B cell (primary cell): ENCODE data around the gene SASH1. TPM values are rescaled to one million over a fixed set of nuclear protein-coding genes. Genes with fewer than 3 reads are reported as not detected.

Experiments
- ATAC-seq: fragments of 200-7000 bp; cut with Tn5 transposase; one replicate; pipeline ENCODE4 v1.10.0; 2021; ENCODE audit warnings: low read depth, mild to moderate bottlenecking, moderate number of reproducible peaks, moderate library complexity
- CTCF ChIA-PET: fragments of 350-600 bp; sonication (Branson Sonifier 250); formaldehyde crosslinking; loops from one replicate; lab custom pipeline; 2021; ENCODE audit warnings: antibody characterized with exemption, inconsistent platforms; lab: Charles Lee
- POLR2A ChIA-PET: fragments of 350-600 bp; sonication (Branson Sonifier 250); formaldehyde crosslinking; loops from one replicate; lab custom pipeline; 2021; ENCODE audit warnings: antibody characterized with exemption; lab: Charles Lee
- DNase-seq: peaks from one replicate; pipeline ENCODE4 v3.0.0; 2013
- H2AFZ ChIP-seq: 2 replicates; pipeline ENCODE4 v1.6.1; 2012; ENCODE audit warnings: mild to moderate bottlenecking, low read depth, low read length; ENCODE audit not compliant: insufficient read depth, poor library complexity, severe bottlenecking
- H3K27ac ChIP-seq, 2 donors: 1 replicate in 1 of 2; 2 replicates in 1 of 2; pipeline ENCODE4 v1.5.1; 2012 to 2013; ENCODE audit warnings: low read length in 2 of 2, mild to moderate bottlenecking in 2 of 2, moderate library complexity in 1 of 2
- H3K27me3 ChIP-seq, 4 experiments: fragments of 200-600 bp in 1 of 4; sonication (generic) in 1 of 4; replicated peaks in 1 of 4; 1 replicate in 2 of 4; 2 replicates in 2 of 4; pipeline versions ENCODE4 v1.6.1 to v1.7.0; 2013 to 2016; ENCODE audit warnings: low read length in 3 of 4, mild to moderate bottlenecking in 2 of 4, mixed read lengths in 1 of 4, moderate library complexity in 1 of 4; ENCODE audit not compliant: insufficient read depth in 4 of 4, control insufficient read depth in 3 of 4; ENCODE audit errors: control extremely low read depth in 1 of 4
- H3K36me3 ChIP-seq, 2 experiments: replicated peaks in 1 of 2; 1 replicate in 1 of 2; 2 replicates in 1 of 2; pipeline versions ENCODE4 v1.6.1 to v1.7.1; 2013; ENCODE audit warnings: low read length in 1 of 2; ENCODE audit not compliant: insufficient read depth in 2 of 2, control insufficient read depth in 1 of 2; ENCODE audit errors: control extremely low read depth in 1 of 2, extremely low read depth in 1 of 2
- H3K4me1 ChIP-seq, 2 donors: fragments of 200-600 bp in 1 of 2; sonication (generic) in 1 of 2; 1 replicate in 1 of 2; 2 replicates in 1 of 2; pipeline versions ENCODE4 v1.5.1 to v1.6.1; 2013 to 2017; ENCODE audit warnings: low read length in 2 of 2; ENCODE audit not compliant: control insufficient read depth in 2 of 2, insufficient read depth in 2 of 2
- H3K4me2 ChIP-seq: replicated peaks from 2 replicates; pipeline ENCODE3; 2012; ENCODE audit warnings: mild to moderate bottlenecking, low read depth, low read length; ENCODE audit not compliant: poor library complexity, severe bottlenecking
- H3K4me3 ChIP-seq, 5 experiments: fragments of 200-600 bp in 1 of 5; sonication (generic) in 1 of 5; 1 replicate in 3 of 5; 2 replicates in 2 of 5; pipeline versions ENCODE4 v1.5.1 to v1.7.0; 2011 to 2016; ENCODE audit warnings: low read length in 4 of 5, mild to moderate bottlenecking in 4 of 5, low read depth in 2 of 5, control low read depth in 1 of 5, moderate library complexity in 1 of 5; ENCODE audit not compliant: insufficient read depth in 1 of 5; ENCODE audit errors: control extremely low read depth in 1 of 5, extremely low read depth in 1 of 5
- H3K79me2 ChIP-seq: fragments of 200-600 bp; sonication (generic); one replicate; pipeline ENCODE4 v1.6.0; 2016; ENCODE audit warnings: low read length; ENCODE audit not compliant: control insufficient read depth, insufficient read depth
- H3K9ac ChIP-seq: fragments of 200-600 bp; sonication (generic); 2 replicates; pipeline ENCODE4 v1.6.1; 2017; ENCODE audit warnings: mild to moderate bottlenecking, low read length, moderate library complexity
- H3K9me3 ChIP-seq, 3 donors: one replicate each; pipeline versions ENCODE4 v1.6.1 to v1.7.1; 2013; ENCODE audit warnings: low read length in 2 of 3; ENCODE audit not compliant: control insufficient read depth in 2 of 3, insufficient read depth in 1 of 3; ENCODE audit errors: control extremely low read depth in 1 of 3
- H4K20me1 ChIP-seq: 2 replicates; pipeline ENCODE4 v1.6.0; 2012; ENCODE audit warnings: mild to moderate bottlenecking, low read length; ENCODE audit not compliant: insufficient read depth, control insufficient read depth, poor library complexity, severe bottlenecking
- H3K27ac Mint-ChIP-seq: one replicate; pipeline ENCODE4 v1.8.0; 2021; ENCODE audit warnings: mixed read lengths
- H3K27me3 Mint-ChIP-seq: one replicate; pipeline ENCODE4 v1.8.0; 2021; ENCODE audit warnings: mixed read lengths
- H3K4me1 Mint-ChIP-seq: one replicate; pipeline ENCODE4 v1.8.0; 2021; ENCODE audit warnings: mixed read lengths
- H3K4me3 Mint-ChIP-seq: one replicate; pipeline ENCODE4 v1.8.0; 2021; ENCODE audit warnings: mixed read lengths
- H3K9me3 Mint-ChIP-seq: one replicate; pipeline ENCODE4 v1.8.0; 2022; ENCODE audit warnings: mixed read lengths; ENCODE audit not compliant: insufficient read depth
- EZH2 ChIP-seq: IDR thresholded peaks from 2 replicates; pipeline ENCODE4 v1.6.1; 2012; ENCODE audit warnings: borderline replicate concordance, low read depth, mild to moderate bottlenecking, moderate library complexity, low read length; ENCODE audit not compliant: insufficient read depth, poor library complexity, severe bottlenecking
- WGBS: methylation state at CpG from one replicate; pipeline ENCODE4 v1.1.5; 2013; ENCODE audit warnings: missing lambda C conversion rate; ENCODE audit not compliant: insufficient coverage; 5-methylcytosine and 5-hydroxymethylcytosine counted together
- intact Hi-C: fragments of 100-400 bp; cut with micrococcal nuclease; formaldehyde crosslinking; loops from one replicate; pipeline ENCODE4 v1.10.0; 2022
- polyA plus RNA-seq: library from polyadenylated mRNA; depleted of rRNA; stranded (reverse); fragments of >200 nt; gene quantifications from 2 replicates; pipeline ENCODE4 v1.2.3, GENCODE V29; 2012
- total RNA-seq, 2 donors: library from RNA; stranded (reverse); fragments of 120-200 nt in 1 of 2; gene quantifications; 1 replicate in 1 of 2; 2 replicates in 1 of 2; pipeline versions ENCODE4 v1.2.3 to v1.2.4, GENCODE V29; 2013 to 2022
- TF ChIP-seq, protein P1 (sequence below): fragments of 200-600 bp; IDR thresholded peaks from one replicate; pipeline ENCODE4 v1.8.0; 2022; ENCODE audit warnings: antibody characterized with exemption, mild to moderate bottlenecking

Gene SASH1
- total and polyA plus RNA-seq, 2 donors (not counting 1 experiment from before 2014, with no cell fraction given), result 0.01 to 0.07 TPM

GRCh38 chr6:148324297-148324985, 18.2 kb upstream of the SASH1 start:
- ChIA-PET CTCF (no interaction called here), POLR2A (no interaction called here)
- H3K36me3 ChIP-seq, result no peaks in the 10 kb centered on the region
- no peak for ATAC-seq
- no peaks in the 10 kb centered on the region for H3K79me2 ChIP-seq
- H4K20me1 ChIP-seq, result no peaks in the 10 kb centered on the region
- H3K27me3 Mint-ChIP-seq, result peaks cover 36% of the 10 kb centered on the region
- no peak for DNase-seq
- H3K27ac ChIP-seq, result no peak overlapping the region
- WGBS, result 21% methylated on average over 3 of the region's 4 CpGs
- H3K4me1 ChIP-seq, result no peaks in the 10 kb centered on the region
- H3K4me1 Mint-ChIP-seq, result no peaks in the 10 kb centered on the region
- no peak overlapping the region for H3K4me3 Mint-ChIP-seq
- no peaks in the 10 kb centered on the region for H3K9me3 Mint-ChIP-seq
- no peak overlapping the region for H3K27ac Mint-ChIP-seq
- intact Hi-C loops, result no loop called here
- H3K4me3 ChIP-seq, result no peak overlapping the region
- no peak overlapping the region for H2AFZ ChIP-seq
- H3K4me2 ChIP-seq, result no peak overlapping the region
- no peaks in the 10 kb centered on the region for H3K27me3 ChIP-seq
- TF ChIP-seq, protein P1, sequence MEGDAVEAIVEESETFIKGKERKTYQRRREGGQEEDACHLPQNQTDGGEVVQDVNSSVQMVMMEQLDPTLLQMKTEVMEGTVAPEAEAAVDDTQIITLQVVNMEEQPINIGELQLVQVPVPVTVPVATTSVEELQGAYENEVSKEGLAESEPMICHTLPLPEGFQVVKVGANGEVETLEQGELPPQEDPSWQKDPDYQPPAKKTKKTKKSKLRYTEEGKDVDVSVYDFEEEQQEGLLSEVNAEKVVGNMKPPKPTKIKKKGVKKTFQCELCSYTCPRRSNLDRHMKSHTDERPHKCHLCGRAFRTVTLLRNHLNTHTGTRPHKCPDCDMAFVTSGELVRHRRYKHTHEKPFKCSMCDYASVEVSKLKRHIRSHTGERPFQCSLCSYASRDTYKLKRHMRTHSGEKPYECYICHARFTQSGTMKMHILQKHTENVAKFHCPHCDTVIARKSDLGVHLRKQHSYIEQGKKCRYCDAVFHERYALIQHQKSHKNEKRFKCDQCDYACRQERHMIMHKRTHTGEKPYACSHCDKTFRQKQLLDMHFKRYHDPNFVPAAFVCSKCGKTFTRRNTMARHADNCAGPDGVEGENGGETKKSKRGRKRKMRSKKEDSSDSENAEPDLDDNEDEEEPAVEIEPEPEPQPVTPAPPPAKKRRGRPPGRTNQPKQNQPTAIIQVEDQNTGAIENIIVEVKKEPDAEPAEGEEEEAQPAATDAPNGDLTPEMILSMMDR, result no peak
- no peak for TF ChIP-seq EZH2
- no peak overlapping the region for H3K9ac ChIP-seq
- peaks cover 0 to 5% (median 0%) of the 10 kb centered on the region in 3 donors for H3K9me3 ChIP-seq

GRCh38 chr6:148325316-148326068, 17.1 kb upstream of the SASH1 start:
- Histone ChIP-seq H3K36me3 (no peaks in the 10 kb centered on the region), H4K20me1 (no peaks in the 10 kb centered on the region), H3K9ac (no peak overlapping the region), H3K79me2 (no peaks in the 10 kb centered on the region), H3K4me1 (no peaks in the 10 kb centered on the region), H3K27me3 (no peaks in the 10 kb centered on the region), H3K4me3 (no peak overlapping the region), H3K9me3 (peaks cover 0 to 1% (median 0%) of the 10 kb centered on the region in 3 donors), H3K4me2 (no peak overlapping the region), H2AFZ (no peak overlapping the region), H3K27ac (no peak overlapping the region)
- ATAC-seq (no peak), DNase-seq (no peak)
- WGBS, result 93% methylated on average over 9 of the region's 11 CpGs
- no peak overlapping the region for H3K27ac Mint-ChIP-seq
- no peaks in the 10 kb centered on the region for H3K4me1 Mint-ChIP-seq
- H3K9me3 Mint-ChIP-seq, result no peaks in the 10 kb centered on the region
- TF ChIP-seq, protein P1, result no peak
- TF ChIP-seq EZH2, result no peak
- ChIA-PET CTCF (no interaction called here), POLR2A (no interaction called here)
- intact Hi-C loops, result no loop called here
- no peak overlapping the region for H3K4me3 Mint-ChIP-seq
- peaks cover 38% of the 10 kb centered on the region for H3K27me3 Mint-ChIP-seq
